ENCODE measurements around the gene TRAF5.

TRAF5 gene

DNA sequence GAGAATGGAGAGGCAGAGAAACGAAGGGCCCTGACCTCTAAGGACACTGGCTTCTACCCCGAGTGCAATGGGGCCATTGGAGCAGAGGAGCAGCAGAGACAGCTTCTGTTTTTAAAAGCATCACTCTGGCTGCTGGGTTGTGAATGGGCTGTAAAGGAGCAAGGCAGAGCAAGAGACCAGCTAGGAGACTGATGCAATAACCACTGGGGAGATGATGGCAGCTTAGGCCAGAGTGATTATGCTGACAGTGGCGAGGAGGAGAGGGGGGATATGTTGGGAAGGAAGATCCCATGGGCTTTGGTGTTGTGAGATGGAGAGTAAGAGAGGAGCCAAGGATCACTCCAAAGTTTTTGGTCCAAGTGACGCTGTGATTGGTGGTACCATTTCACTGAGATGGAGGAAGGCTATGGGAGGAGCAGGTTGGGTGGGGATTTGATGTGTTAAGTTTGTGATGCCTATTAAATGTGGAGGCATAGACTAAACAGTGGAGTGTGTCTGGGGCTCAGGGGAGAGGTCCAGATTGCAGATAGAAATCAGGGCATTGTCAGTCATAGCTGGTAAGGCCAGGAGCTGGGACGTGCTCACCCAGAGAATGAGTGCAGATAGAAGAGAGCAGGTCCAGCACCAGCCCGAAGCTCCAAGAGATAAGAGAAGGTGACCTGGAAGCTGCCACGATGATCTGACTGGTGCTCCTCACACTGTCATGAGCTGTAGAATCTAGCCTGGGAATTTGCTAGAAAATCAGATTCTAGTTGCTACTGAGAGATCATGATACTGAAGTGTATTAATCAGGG lies 11.0 kb downstream of the TRAF5 start:
- no peak for DNase-seq (ENCODE audit: low read depth)
- H3K4me3 ChIP-seq (ENCODE audit: low read length), result no peak overlapping the region
- TF ChIP-seq, protein P1, sequence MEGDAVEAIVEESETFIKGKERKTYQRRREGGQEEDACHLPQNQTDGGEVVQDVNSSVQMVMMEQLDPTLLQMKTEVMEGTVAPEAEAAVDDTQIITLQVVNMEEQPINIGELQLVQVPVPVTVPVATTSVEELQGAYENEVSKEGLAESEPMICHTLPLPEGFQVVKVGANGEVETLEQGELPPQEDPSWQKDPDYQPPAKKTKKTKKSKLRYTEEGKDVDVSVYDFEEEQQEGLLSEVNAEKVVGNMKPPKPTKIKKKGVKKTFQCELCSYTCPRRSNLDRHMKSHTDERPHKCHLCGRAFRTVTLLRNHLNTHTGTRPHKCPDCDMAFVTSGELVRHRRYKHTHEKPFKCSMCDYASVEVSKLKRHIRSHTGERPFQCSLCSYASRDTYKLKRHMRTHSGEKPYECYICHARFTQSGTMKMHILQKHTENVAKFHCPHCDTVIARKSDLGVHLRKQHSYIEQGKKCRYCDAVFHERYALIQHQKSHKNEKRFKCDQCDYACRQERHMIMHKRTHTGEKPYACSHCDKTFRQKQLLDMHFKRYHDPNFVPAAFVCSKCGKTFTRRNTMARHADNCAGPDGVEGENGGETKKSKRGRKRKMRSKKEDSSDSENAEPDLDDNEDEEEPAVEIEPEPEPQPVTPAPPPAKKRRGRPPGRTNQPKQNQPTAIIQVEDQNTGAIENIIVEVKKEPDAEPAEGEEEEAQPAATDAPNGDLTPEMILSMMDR (IDR thresholded peaks at IDR 0.05; ENCODE audit: insufficient read depth, low read depth, low read length, missing control alignments), result no peak

DNA sequence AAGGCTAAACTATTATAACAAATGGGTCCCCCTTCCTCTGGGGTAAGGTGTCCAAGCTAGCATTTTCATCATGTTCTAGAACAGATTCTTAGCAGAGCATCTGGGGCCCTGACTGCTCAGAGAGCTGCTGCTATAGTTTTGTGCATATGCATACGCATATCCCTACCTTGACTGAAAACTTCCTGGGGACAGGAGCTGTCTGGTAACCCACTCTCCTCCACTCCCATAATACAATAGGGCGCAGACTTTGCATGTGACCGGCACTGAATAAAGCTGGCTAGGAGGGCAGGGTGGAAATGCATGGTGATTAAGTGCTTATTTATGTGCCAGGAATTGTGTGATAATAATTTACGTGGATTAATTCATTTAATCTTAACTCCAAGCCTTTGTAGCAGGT lies 11.6 kb downstream of the TRAF5 start:
- TF ChIP-seq, protein P1 (IDR thresholded peaks at IDR 0.05; ENCODE audit: insufficient read depth, low read depth, low read length, missing control alignments), result no peak
- H3K4me3 ChIP-seq (ENCODE audit: low read length), result no peak overlapping the region
- no peak for DNase-seq (ENCODE audit: low read depth)

DNA sequence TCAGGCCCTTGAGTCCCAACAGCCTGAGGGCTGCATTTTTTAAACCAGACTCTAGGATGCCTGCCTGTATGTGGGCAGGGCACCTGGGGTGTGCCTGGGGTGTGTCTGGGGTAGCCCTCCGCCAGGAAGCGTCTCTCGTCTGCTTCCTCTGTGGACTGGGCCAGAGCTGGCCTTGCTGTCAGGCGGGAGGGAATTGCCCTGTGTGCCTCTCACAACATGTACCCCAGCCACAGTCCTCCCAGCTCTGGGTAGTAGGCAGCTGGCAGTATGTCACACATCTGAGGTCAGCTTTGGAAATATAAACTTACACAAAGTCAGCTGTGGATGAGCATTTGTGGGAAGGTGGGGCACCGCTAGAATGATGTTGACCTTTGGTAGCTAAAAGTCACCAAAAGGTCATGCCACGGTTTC lies 13.0 kb downstream of the TRAF5 start:
- TF ChIP-seq, protein P1 (IDR thresholded peaks at IDR 0.05; ENCODE audit: insufficient read depth, low read depth, low read length, missing control alignments), result no peak
- no peak overlapping the region for H3K4me3 ChIP-seq (ENCODE audit: low read length)
- no peak for DNase-seq (ENCODE audit: low read depth)

DNA sequence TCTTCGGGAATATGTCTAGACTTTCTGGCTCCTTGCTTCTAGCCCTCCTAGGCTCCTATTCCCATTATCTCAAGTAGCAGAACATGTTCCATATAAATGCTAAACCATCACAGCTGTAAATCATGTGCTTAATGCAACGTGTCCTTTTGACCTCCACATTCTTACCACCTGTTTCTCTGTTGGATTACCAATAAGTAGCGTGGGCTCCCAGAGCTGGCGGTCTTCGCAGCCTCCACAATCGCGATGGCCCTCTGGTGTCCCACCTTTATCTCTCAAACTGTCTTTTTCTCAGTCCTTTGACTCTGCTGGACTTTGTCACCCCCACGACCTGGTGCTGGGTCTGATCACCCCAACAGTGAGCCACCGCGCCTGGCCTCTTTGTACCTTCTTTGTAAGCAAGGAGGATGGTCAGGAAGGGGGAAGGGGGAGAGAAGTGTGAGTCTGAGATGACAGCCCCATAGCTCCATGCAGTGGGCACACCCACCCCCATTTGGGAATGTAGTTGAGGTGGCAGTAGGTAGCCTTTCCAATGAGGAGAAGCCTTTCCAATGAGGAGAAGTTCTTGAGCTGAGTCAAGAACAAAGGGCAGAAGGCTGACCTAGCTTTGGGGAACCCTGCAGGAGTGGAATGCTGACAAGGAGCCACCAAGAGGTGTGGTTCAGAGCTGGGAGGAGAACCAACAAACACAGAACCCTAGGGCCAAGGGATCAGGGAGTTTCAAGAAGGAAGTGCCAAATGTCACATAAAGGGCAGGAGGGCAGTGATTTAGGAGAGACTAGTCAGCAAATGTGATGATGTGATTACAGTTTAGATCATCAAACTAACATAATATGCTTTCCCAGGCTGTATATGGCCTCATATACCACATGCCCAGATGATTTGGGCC lies 14.2 kb downstream of the TRAF5 start:
- H3K4me3 ChIP-seq (ENCODE audit: low read length), result no peak overlapping the region
- TF ChIP-seq, protein P1 (IDR thresholded peaks at IDR 0.05; ENCODE audit: insufficient read depth, low read depth, low read length, missing control alignments), result no peak
- DNase-seq (ENCODE audit: low read depth), result no peak

DNA sequence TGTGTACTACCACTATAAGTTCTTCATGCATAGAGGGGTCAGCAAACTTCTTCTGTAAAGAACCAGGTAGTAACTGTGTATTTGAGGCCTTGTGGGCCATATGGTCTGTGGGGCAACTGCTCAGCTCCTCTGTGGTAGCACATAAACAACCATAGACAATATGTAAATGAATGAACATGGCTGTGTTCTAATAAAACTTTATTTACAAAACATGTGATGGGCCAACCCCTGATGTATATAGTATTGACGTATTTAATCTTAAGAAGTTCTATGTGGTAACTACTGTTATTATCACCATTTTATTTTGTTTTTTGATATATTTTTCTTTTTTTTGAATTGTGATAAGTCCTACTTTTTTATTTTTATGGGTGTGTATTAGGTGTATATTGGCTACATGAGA lies 15.4 kb downstream of the TRAF5 start:
- no peak overlapping the region for H3K4me3 ChIP-seq (ENCODE audit: low read length)
- TF ChIP-seq, protein P1 (IDR thresholded peaks at IDR 0.05; ENCODE audit: insufficient read depth, low read depth, low read length, missing control alignments), result no peak
- DNase-seq (ENCODE audit: low read depth), result no peak

DNA sequence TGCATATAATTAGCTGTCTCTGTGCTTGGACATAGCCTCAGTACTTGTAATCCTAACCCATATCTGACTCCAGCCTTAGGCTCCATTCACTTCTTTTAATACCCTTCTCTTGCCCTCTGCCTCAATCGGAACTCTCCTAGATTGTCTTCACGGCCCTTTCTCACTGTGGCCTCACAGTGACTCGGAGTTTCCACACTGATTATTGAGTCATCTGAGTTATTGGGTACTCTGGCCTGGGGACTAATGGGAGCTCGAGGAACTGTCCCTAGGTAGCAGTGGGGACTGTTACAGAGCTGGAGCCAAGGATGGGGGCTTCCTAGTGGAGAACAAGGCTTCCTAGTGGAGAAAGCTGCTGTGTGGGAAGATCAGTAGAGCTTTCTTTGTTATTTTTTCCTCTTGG lies 17.0 kb downstream of the TRAF5 start:
- peak; percentile 23 for DNase-seq (ENCODE audit: low read depth)
- H3K4me3 ChIP-seq (ENCODE audit: low read length), result no peak overlapping the region
- TF ChIP-seq, protein P1 (IDR thresholded peaks at IDR 0.05; ENCODE audit: insufficient read depth, low read depth, low read length, missing control alignments), result no peak

Data from epithelial cell of esophagus (primary cell).